Calu3 (cell line): ENCODE data around the gene WAC. TPM values are rescaled to one million over a fixed set of nuclear protein-coding genes. Genes with fewer than 3 reads are reported as not detected.

Experiments used
- BruUV-seq: library from RNA; stranded (reverse); fragments of 400-500 nt; replicated peaks from 2 replicates; lab custom pipeline; 2021; lab: Mats Ljungman, UMichigan
- CTCF ChIA-PET: fragments of 300-600 bp; sonication (Branson Sonifier 250); formaldehyde crosslinking; loops from one replicate; lab custom pipeline; 2022; ENCODE audit warnings: antibody characterized with exemption; lab: Charles Lee
- DNase-seq: peaks from one replicate; pipeline ENCODE4 v3.0.0; 2022
- H3K27ac Mint-ChIP-seq: one replicate; pipeline ENCODE4 v1.8.0; 2022; ENCODE audit warnings: mixed read lengths; ENCODE audit not compliant: unreplicated experiment
- H3K27me3 Mint-ChIP-seq: one replicate; pipeline ENCODE4 v1.8.0; 2022; ENCODE audit warnings: mixed read lengths; ENCODE audit not compliant: unreplicated experiment
- H3K36me3 Mint-ChIP-seq: one replicate; pipeline ENCODE4 v1.8.0; 2022; ENCODE audit warnings: mild to moderate bottlenecking, moderate library complexity, mixed read lengths; ENCODE audit not compliant: insufficient read depth, unreplicated experiment
- H3K4me1 Mint-ChIP-seq: one replicate; pipeline ENCODE4 v1.8.0; 2022; ENCODE audit warnings: mild to moderate bottlenecking, low read depth, mixed read lengths; ENCODE audit not compliant: unreplicated experiment
- H3K4me3 Mint-ChIP-seq: one replicate; pipeline ENCODE4 v1.8.0; 2022; ENCODE audit warnings: mild to moderate bottlenecking, low read depth, moderate library complexity, mixed read lengths; ENCODE audit not compliant: unreplicated experiment
- H3K9me3 Mint-ChIP-seq: one replicate; pipeline ENCODE4 v1.8.0; 2022; ENCODE audit warnings: low read depth, mixed read lengths; ENCODE audit not compliant: unreplicated experiment
- intact Hi-C: fragments of 100-400 bp; cut with micrococcal nuclease; formaldehyde crosslinking; loops from one replicate; pipeline ENCODE4 v1.10.0; 2022; ENCODE audit not compliant: unreplicated experiment
- total RNA-seq: library from RNA; stranded (reverse); gene quantifications from 2 replicates; pipeline ENCODE4 v1.2.3, GENCODE V29; 2022
- TF ChIP-seq, protein P1 (sequence below): fragments of 200-600 bp; IDR thresholded peaks from one replicate; pipeline ENCODE4 v1.8.0; 2022; ENCODE audit warnings: antibody characterized with exemption; ENCODE audit not compliant: unreplicated experiment

Gene WAC
- total RNA-seq, 1 experiment from 2014 or later = 127 TPM

DNA sequence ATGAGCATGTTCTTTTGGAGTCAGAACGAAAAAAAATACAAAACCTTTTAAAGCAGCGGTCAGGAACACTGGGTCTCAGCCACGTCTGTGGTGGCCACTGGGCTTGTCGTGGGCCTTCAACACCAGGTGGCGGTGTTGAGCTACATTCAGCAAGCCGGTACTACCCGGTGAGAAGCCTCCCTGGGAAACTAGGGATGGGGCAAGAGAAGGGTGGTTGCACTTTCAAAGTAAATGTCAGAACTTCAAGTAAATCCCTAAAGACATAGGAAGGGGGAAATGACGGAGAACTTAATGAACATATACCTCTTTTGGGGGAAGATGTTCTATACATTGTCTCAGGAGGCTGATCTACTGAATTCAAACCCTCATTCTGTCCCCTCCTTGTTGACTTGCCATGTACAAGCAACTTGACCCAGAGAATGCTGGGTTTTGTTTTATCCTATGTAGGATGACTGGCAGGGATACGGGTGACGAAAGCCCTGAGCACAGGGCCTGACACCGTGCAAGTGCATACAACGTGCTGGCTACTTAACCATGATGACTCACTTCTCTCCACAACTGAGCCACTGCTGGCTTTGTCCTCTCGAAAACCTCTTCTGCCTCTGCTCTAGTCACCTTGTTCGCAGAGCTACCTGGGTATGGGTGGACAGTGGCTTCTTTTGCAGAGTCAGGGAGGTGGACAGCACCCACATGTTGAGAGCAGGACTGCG is 95.4 kb downstream of the WAC start:
- intact Hi-C loops = loop anchor here (1.0 to 5.0 kb wide), 3 partner anchors 363 to 819 kb away; no protein-coding TSS in a partner anchor
- no peaks in the 10 kb centered on the region for H3K27me3 Mint-ChIP-seq
- TF ChIP-seq, protein P1, sequence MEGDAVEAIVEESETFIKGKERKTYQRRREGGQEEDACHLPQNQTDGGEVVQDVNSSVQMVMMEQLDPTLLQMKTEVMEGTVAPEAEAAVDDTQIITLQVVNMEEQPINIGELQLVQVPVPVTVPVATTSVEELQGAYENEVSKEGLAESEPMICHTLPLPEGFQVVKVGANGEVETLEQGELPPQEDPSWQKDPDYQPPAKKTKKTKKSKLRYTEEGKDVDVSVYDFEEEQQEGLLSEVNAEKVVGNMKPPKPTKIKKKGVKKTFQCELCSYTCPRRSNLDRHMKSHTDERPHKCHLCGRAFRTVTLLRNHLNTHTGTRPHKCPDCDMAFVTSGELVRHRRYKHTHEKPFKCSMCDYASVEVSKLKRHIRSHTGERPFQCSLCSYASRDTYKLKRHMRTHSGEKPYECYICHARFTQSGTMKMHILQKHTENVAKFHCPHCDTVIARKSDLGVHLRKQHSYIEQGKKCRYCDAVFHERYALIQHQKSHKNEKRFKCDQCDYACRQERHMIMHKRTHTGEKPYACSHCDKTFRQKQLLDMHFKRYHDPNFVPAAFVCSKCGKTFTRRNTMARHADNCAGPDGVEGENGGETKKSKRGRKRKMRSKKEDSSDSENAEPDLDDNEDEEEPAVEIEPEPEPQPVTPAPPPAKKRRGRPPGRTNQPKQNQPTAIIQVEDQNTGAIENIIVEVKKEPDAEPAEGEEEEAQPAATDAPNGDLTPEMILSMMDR = peak; percentile 89
- H3K4me3 Mint-ChIP-seq = no peak overlapping the region
- no peak overlapping the region for H3K27ac Mint-ChIP-seq
- peaks cover 21% of the 10 kb centered on the region for H3K4me1 Mint-ChIP-seq
- no peaks in the 10 kb centered on the region for H3K9me3 Mint-ChIP-seq
- BruUV-seq = no TSS peak
- CTCF ChIA-PET = interaction anchor here (1.6 kb wide), 2 partner anchors 36 to 676 kb away, joined by 9 read pairs; no protein-coding TSS in a partner anchor
- peak; percentile 86 for DNase-seq
- H3K36me3 Mint-ChIP-seq = peaks cover 12% of the 10 kb centered on the region

DNA sequence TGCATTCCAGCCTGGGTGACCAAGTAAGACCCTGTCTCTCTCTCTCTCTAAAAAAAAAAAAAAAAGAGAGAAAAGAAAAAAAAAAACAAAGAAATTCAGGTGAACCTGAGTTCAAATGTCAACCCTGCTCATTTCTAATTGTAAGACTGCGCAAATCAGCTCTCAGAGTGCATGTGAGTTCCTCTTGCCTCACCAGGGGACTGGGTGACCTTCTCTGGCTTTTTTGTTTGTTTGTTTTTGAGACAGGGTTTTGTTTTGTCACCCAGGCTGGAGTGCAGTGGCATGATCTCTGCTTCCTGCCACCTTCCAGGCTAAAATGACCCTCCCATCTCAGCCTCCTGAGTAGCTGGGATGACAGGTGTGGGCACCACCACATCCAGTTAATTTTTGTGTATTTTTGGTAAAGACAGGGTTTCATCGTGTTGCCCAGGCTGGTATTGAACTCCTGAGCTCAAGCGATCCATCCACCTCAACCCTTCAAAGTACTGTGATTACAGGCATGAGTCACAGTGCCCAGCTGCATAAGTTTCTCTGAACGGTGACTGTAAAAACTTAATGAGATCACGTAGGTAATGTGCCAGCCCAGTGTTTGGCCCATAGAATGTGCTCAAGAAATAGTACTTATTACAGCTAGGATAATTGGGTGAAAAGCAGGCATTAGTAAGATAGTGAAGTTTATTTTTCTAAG is 99.1 kb downstream of the WAC start:
- peaks cover 31% of the 10 kb centered on the region for H3K4me1 Mint-ChIP-seq
- CTCF ChIA-PET = interaction anchor here (1.3 kb wide), 1 partner anchor 32 kb away, joined by 5 read pairs; no protein-coding TSS in a partner anchor
- H3K36me3 Mint-ChIP-seq = peaks cover 5% of the 10 kb centered on the region
- intact Hi-C loops = loop anchor here (2.0 kb wide), 1 partner anchor 29 kb away; no protein-coding TSS in a partner anchor
- H3K4me3 Mint-ChIP-seq = no peak overlapping the region
- H3K9me3 Mint-ChIP-seq = peaks cover 2% of the 10 kb centered on the region
- TF ChIP-seq, protein P1 = no peak
- H3K27ac Mint-ChIP-seq = no peak overlapping the region
- no peaks in the 10 kb centered on the region for H3K27me3 Mint-ChIP-seq
- DNase-seq = no peak
- BruUV-seq = no TSS peak

DNA sequence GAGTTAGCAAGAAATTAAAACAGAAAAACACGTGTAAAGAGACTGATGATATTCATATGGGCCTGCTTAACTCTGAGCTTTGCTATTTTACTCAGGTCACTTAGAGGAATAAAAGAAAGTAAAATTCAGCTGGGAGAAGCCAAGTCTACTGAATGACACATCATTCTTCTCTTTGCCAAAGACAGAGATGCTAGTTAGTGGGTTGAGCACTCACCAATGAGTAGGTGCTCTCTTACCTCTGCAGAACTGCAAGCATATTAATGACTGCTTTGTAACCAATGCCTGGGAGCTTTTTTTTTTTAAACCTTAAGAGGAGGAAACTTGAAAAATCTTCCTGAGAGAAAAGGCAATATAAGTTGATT is 99.6 kb downstream of the WAC start:
- Mint-ChIP-seq H3K4me1 (peaks cover 31% of the 10 kb centered on the region), H3K27me3 (no peaks in the 10 kb centered on the region), H3K9me3 (peaks cover 2% of the 10 kb centered on the region), H3K36me3 (peaks cover 5% of the 10 kb centered on the region), H3K4me3 (no peak overlapping the region), H3K27ac (no peak overlapping the region)
- CTCF ChIA-PET = interaction anchor here (1.3 kb wide), 1 partner anchor 32 kb away, joined by 5 read pairs; no protein-coding TSS in a partner anchor
- TF ChIP-seq, protein P1 = no peak
- no TSS peak for BruUV-seq
- intact Hi-C loops = loop anchor here (2.0 kb wide), 1 partner anchor 28 kb away; no protein-coding TSS in a partner anchor
- DNase-seq = no peak

DNA sequence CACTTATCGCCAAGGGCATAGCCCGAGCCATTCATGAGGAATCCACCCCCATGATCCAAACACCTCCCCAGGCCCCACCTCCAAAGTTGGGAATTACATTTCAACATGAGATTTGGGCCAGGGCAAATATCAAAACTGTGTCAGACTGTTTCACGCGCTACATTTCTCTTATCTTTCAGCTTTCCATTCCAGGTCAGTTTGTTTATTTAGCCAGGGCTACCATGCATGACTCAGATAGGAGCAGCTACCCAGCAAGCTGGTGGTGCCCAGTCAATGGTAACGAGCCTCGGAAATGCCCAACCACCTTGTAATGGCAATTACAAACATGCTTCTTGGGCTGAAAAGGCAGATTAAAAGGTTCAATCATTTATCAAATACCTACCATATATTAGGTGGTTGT is 100.8 kb downstream of the WAC start:
- BruUV-seq = no TSS peak
- DNase-seq = peak; percentile 51
- peak overlapping the region; percentile 26 for H3K27ac Mint-ChIP-seq
- H3K4me3 Mint-ChIP-seq = no peak overlapping the region
- intact Hi-C loops = loop anchor here (2.0 kb wide), 1 partner anchor 27 kb away; no protein-coding TSS in a partner anchor
- peaks cover 2% of the 10 kb centered on the region for H3K9me3 Mint-ChIP-seq
- CTCF ChIA-PET = interaction anchor here (0.6 to 1.2 kb wide), 2 partner anchors 30 to 671 kb away, joined by 3 read pairs; no protein-coding TSS in a partner anchor
- H3K36me3 Mint-ChIP-seq = peaks cover 5% of the 10 kb centered on the region
- H3K27me3 Mint-ChIP-seq = no peaks in the 10 kb centered on the region
- peaks cover 21% of the 10 kb centered on the region for H3K4me1 Mint-ChIP-seq
- TF ChIP-seq, protein P1 = no peak
